ENCODE measurements around the gene IL17RB. TPM values are rescaled to one million over a fixed set of nuclear protein-coding genes. Genes with fewer than 3 reads are reported as not detected.

The IL17RB gene
- 1.4 TPM for polyA plus RNA-seq (2013, experiment 1 of 2; ENCODE audit: insufficient read length)
- polyA plus RNA-seq (2013, experiment 2 of 2; ENCODE audit: insufficient read length), result 1.8 TPM

DNA sequence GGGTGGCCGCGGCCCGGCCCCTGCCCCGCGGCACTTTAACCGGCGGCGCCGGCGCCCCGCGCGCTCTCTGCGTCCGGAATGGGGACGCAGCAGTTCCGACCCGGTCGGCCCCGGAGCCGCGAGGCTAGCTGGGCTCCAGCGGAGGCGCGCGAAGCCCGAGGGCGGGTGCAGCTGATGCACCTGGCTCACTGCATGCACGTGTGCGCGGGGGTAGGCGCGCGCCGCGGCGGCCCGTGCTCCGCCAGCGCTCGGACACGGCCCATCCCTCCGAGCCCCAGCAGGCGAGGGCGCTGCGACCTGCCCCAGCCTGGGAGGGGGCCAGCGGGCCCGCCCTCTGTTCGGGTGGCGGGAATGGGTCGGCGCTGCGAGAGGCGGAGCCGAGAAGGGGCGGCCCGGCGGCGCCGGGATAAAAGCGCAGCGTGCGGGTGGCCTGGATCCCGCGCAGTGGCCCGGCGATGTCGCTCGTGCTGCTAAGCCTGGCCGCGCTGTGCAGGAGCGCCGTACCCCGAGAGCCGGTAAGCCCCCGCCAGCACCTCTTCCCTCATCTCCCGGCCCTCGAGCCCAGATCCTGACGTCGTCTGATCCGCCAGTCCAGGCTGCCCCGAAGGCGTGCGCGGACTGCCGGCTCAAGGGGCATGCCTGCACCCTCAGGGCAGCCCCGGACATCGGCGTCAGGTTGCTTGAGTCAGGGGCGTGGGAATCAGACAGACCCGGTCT, at the start of gene IL17RB, which contains the start of gene CHDH:
Gene IL17RB (plus strand): TSS at position 435 of the 717 bp plus-strand sequence. CDS start 21 bp downstream, at position 456.
Gene CHDH (minus strand): TSS at position 286 of the 717 bp plus-strand sequence. CDS start 22,411 bp downstream, outside the sequence.
- peak; percentile 5 for DNase-seq

DNA sequence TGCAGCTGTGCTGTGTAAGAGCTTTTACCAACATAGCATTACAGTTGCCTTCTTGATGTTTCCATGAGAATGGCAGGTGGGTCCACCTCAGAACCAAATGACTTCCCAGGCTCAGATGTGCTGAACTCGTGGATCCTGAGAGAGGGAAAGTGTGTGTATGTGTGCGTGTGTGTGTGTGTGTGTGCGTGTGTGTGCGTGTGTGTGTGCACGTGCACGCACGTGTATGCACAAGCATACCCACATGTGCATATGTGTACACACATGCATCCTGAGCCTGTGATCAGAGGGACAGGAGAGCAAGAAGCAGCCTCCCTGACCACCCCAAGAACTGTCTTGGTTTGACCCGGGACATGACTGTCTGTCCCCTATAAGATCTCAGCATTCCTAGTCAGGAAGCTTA, 48.2 kb upstream of the IL17RB start:
- DNase-seq, result no peak

DNA sequence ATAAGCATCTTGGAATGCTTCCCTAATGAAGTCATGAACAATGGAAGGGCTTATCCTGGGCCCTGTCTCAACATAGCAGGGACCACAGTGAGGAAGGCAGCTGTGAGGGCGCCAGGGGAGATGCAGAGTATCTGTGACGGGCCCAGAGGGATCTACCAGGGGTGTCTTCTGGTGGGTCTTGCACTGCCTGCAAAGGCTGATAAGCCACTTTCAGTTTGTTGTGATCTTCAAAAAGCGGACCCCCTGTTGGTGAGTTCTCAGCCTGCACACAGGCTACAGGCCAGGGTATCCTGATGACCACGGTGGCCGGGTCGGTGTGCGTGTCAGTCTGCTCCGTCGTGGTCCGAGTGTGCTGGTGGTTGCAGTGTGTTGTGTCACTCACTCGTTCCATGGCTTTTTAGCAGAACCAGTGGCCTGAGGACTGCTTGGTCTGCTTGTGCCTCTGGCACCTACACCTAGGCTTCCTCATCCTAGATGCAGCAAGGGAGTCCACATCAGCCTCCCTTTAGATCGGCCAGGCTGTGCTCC, 47.0 kb upstream of the IL17RB start:
- no peak for DNase-seq

DNA sequence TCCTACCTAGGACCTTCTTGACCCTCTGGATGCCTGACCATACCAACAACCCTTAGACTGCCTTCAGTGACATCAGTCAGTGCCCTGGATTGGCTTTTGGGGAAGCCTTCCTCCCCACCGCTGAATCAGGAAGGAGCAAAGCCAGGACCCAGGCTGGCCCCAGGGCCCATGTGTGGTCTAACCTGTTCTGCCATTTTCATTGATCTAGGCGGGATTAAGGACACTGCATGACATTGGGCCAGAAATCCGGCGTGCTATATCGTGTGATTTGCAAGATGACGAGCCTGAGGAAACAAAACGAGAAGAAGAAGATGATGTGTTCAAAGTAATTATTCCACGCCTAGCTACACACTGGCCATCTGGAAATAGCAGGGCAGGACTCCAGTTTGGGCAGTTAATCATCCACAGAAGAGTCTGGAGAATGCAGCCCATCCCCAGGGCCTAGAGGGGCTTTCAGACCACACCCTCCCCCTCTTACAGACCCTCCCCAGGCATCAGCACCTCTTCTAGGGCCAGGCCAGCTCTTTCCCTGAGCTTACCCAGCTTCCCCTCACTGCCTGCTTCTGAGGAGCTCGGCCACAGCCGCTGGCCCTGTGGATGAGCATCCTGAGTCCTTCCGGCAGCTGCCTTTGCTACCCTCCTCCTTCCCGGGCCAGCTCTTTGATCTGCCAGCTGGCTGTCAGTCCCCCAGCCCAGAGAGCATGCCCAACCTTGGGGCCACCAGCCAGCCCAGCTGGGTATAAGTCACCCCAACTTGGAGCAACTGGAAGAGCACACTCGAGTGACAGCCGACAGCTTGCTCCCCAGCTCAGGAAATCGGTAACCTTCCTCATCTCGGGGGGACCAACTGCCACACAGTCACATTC, 46.1 kb upstream of the IL17RB start:
- no peak for DNase-seq

- DNase-seq, result no peak
These were observed 45.0 kb upstream of the IL17RB start for GRCh38 chr3:53801319-53801718.

DNA sequence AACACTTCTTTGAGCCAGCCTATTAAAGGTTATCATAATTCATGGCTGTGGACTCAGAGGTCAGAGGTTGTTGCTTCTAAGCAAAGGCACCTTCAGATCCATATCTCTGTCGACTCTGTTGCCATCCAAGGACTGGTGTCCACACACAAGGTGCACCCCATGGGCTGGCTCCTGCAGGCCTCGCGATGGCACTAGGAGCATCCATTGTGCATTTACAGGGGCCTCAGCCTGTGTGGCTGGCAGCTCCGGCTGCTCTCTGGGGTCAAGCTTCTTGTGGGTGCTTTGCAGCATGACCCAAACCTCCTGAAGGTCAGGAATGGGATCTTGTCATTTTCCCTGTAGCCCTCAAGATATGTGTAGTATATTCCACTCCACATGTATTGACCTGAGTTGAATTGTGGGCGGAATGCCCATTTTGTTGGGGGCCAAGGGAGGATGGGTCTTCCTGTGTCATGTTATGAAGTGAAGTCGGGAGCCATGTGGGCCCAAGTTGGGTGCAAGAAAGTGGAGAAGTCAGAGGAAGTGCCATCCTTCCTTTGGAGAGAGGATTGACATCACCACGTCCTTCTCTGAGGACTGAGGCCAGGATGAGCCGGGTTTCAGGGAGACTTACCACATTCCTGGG, 44.0 kb upstream of the IL17RB start:
- no peak for DNase-seq

DNA sequence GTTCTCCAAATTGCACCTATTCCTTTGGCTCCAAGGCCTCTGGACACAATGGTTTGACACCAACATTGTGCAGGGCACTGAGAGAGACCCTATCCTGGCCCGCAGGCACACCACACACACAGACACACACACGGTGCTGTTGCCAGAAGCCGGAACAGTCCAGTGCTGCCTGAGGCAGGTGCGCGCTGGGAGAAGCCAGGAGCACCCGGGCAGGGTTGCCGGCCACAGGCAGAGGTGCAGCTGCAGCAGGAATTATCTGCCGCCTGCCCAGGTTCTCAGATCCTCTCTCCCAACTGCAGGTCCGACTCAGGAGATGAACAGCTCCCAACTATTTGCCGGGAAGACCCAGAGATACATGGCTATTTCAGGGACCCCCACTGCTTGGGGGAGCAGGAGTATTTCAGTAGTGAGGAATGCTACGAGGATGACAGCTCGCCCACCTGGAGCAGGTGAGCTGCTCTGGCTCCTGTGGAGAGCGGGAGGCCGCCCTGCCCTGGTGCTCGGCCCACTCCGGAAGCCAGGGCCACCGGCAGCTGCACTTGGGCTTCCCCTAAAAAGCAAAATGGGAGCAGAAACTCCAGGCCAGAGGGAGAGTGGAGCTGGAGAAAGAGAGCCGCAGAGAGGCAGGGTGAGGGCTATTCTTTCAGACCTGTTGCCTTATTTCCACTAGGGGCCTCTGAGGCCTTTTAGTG, 43.1 kb upstream of the IL17RB start:
- no peak for DNase-seq

- DNase-seq, result peak; percentile 59
These were observed 42.3 kb upstream of the IL17RB start for GRCh38 chr3:53803816-53804695.

GRCh38 chr3:53804697-53805462, 41.5 kb upstream of the IL17RB start:
- peak; percentile 91 for DNase-seq

GRCh38 chr3:53805463-53806159, 40.8 kb upstream of the IL17RB start:
- DNase-seq, result no peak

DNA sequence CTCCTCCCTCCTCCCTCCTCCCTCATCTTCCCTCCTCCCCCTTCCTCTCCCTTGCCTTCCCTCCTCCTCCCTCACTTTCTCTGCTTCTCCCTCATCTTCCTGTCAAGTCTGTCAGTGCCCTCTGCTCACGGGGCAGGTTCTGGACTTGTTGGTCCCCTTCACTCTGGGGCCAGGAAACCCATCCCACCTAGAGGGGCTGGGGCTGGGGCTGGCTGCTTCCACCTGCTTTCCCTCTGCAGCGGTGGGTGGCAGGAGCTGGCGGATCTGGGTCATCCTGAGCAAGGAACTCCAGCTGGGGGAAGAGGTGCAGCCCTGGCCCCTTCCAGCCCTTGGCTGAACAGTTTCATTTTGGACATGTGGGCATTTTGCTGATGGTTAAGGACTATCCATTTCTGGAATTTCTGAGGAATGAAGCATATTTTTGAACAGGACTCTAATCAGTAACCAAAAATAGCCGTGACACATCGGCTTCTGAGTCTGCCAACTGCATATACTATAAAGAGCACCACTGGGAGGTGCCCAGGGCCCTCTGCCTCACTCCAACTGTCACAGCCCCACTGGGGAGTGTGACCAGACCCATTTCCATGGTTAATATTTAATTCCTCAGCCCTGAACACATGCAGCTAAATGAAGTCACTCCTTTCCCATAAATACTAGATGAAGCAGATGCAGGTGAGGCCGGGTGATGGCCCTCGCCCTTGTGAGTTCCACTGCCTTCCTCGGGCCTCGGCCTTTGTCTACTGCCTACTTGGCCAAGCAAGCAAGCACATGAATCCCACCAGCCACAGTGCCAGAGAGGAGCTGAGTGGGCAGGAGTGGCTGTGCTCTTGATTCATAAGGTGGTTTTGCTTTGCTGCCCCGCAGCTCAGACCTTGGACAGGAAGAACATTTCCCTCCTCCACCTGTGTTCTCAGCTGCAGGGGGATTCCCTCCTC, 39.9 kb upstream of the IL17RB start:
- peak; percentile 84 for DNase-seq

DNA sequence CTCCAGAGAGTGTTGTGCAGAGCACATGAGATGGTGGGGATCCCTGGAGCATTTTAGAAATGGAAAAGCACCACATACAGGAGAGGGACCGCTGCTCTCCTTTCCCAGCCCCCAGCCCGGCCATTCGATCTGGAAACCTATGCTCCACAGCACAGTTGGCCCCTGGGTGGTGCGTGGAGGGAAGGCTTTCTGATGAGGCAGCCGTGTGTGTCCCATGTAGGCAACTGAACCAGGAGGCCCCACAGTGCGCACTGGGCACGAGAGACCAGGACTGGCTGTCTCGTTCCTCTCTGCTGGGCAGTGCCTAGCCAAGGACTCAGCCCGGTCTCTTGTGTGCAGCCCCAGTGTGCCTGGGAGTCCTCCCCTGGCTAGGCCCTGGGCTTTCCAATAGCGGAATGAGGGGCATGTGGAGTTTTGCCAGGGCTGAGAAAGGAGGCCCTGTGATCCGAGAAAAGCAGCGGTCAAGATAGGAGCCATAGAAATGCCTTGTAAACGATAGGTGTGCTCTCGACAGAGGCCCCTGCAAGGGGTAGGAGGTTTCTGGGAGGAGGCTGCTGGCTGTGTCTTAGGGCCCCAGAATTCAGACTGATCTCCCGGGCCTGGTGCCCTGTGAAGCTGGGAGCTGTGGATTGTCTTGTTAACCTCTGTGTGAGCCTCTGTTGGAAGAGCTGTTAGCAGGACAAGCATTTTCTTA, 39.1 kb upstream of the IL17RB start:
- DNase-seq, result no peak

GRCh38 chr3:53808496-53808895, 37.9 kb upstream of the IL17RB start:
- DNase-seq, result no peak

DNA sequence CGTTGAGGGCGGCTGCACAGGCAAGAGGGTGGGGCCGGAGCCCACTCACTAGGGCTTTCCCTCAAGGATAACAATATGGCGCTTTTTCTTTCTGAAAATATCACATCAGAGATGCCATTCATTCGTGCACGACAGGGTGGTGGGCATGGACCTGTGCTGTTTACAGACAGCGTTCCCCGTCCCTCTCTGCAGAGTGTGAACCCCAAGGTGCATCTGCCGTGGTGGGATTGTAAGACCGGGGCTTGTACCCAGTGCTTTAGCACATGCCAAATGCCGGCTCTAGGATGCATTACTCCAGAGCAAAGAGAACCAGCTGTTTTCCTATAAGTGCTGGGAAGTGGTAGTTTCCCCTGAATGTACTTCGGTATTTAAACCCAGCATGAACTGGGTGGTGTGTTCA, 37.1 kb upstream of the IL17RB start:
- DNase-seq, result no peak

DNA sequence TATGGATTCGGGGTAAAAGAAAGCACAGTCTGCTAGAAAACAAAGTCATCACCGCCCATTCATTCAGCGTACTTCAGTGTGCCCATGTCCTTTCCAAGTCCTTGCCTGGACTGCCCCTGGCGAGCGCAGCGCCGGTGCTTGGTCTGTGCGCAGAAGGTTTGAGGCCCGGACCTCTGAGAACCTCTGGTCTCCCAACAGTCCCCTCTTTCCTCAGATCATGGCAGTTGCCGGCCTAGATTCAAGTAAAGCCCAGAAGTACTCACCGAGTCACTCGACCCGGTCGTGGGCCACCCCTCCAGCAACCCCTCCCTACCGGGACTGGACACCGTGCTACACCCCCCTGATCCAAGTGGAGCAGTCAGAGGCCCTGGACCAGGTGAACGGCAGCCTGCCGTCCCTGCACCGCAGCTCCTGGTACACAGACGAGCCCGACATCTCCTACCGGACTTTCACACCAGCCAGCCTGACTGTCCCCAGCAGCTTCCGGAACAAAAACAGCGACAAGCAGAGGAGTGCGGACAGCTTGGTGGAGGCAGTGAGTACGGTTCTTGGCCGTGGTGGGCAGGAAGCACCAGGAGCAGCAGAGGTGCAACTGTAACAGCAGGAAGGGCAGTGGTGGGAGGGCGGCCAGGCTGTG, 36.5 kb upstream of the IL17RB start:
- no peak for DNase-seq

GRCh38 chr3:53811143-53811927, 35.0 kb upstream of the IL17RB start:
- no peak for DNase-seq
